ENCODE data around the gene SOX12.
A peak's percentile ranks its signal among the peaks of the same experiment; 100 is the strongest.
"Not testable (repeated sequence)": the region's sequence is repeated elsewhere in the genome, so short reads cannot be mapped to it uniquely, and the experiment has no call there.

The SOX12 gene

DNA sequence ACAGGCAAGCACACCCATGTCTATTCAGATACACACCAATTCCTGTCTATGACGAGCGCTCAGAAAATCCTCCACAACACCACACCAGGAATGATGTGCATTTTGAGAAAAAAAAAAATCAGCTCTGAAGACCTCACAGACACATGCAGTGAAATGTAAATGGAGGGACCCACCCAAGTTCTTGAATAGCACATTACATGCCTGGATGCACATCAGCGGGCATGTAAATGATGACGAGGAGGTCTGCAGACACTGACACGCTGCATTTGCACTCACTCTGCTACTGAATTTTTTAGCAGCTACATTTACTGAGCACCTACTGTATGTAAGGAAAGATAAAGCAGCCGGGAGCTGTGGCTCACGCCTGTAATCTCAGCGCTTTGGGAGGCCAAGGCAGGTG lies 36.2 kb downstream of the SOX12 start:
- Mint-ChIP-seq H3K27ac (no peak overlapping the region), H3K4me1 (ENCODE audit: low read depth) (peaks cover 30% of the 10 kb centered on the region), H3K4me3 (no peak overlapping the region), H3K36me3 (ENCODE audit: low read depth) (no peaks in the 10 kb centered on the region), H3K9me3 (no peaks in the 10 kb centered on the region), H3K27me3 (no peaks in the 10 kb centered on the region)

DNA sequence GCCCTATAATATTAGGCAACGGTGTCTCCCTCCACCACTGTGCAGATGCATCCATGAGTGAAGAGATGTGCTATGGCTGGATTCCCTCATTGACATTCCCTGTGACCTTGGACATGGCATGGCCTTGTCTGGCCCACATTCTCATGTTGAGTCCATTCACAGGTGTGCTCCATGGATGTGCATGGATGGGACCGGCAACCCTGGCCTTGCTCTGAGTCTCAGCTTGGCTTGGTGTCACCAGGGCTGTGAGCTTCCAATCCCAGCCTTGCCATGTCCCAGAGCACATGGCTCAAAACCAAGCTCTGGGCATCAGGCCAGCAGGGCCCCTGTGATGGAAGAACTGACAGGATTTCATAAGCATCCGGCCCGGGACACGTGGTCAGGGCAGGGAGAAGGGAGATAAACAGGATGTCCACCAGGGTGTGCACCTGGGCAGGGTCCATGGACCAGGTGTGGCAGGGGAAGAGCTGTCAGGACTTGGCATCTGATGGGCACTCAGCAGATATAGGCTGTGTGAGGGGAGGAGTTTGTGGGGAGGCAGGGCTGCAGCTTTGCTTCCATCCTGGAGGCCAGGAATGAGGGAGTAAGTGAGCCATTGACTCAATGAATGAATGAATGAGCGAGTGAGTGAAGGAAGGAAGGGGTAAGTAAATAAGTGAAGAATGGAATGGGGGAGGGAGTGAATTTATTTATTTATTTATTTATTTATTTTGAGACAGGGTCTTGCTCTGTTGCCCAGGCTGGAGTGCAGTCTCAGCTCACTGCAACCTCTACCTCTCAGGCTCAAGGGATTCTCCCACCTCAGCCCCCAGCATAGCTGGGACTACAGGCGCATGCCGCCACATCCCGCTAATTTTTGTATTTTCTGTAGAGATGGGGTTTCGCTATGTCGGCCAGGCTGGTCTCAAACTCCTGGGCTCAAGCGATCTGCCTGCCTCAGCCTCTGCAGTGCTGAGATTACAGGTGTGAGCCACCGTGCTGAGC lies 37.2 kb downstream of the SOX12 start:
- H3K36me3 Mint-ChIP-seq (ENCODE audit: low read depth) = no peaks in the 10 kb centered on the region
- peaks cover 30% of the 10 kb centered on the region for H3K4me1 Mint-ChIP-seq (ENCODE audit: low read depth)
- no peaks in the 10 kb centered on the region for H3K9me3 Mint-ChIP-seq
- no peak overlapping the region for H3K4me3 Mint-ChIP-seq
- H3K27me3 Mint-ChIP-seq = no peaks in the 10 kb centered on the region
- peak overlapping the region; percentile 37 for H3K27ac Mint-ChIP-seq

DNA sequence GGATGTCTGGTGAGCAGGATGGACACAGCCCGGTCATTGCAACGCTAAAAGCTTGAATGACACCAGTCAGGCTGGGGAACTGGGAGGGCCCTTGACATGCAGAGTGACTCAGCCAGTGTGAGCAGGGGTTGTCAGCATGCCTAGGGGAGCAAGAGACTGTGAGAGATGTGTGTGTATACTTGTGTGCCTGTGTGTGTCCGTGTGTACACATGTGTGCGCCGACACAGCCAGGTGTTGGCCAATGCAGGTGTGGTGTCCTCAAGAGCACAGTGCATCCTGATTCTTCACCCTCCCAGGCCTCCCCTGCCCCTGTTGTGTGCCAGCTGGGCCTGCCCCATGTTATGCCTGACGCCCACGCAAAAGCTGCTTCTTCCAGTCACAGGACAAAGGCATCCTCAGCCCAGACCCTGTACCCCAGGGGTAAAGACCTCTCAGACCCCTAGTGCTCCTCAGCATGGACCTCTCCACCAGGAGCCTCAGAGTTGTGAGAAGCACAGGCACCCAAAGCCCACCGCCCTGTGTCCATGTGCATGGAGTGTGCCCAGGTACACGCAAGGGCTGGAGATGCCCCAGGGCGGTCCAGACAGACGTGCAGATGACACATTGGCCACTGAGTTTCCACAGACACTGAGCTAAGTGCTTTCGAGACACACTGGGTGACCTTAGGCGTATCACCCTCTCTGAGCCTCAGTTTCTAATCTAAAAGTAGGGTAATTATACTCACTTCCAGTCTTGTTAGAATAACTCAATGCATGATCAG lies 38.1 kb downstream of the SOX12 start:
- Mint-ChIP-seq H3K27ac (no peak overlapping the region), H3K4me3 (no peak overlapping the region), H3K27me3 (no peaks in the 10 kb centered on the region), H3K36me3 (ENCODE audit: low read depth) (no peaks in the 10 kb centered on the region), H3K4me1 (ENCODE audit: low read depth) (peaks cover 30% of the 10 kb centered on the region), H3K9me3 (no peaks in the 10 kb centered on the region)

DNA sequence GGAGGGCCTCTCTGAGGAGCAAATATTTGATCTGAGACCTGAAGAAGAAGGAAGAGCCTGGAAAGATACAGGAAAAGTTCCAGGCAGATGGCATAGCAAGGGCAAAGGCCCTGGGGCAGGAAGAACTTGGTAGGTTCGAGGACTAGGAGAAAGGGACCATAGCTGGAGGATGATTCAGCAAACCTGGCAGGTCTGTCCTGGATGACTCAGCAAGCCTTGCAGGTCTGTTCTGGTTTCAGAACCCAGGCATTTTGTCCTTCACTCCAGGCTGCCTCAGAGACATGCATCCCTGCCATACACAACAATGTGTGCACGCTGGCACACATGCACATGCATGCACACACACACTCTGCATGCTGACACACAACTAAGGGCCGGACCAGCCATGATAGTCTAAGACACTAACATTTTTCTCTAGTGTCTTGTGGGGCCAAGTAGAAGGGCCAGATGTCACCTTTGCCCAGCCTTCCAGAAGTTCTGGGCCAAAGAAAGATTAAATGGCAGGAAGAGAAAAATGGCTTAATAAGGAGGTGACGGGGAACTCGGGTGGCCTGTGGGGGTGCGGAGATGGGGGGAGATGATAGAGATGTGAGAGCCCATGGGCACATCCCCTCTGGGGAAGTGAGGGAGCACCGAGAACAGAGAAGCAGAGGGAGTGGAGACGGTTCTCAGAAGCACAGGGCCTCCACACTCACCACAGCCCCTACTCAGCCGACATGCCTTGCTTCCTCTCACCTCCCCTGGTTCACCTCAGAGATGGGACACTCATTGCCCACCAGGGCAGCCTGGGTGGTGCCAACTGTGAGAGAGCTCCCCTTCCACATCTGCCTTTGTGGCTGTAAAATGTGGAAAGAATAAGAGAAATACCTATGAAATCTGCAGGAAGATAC lies 39.8 kb downstream of the SOX12 start:
- Mint-ChIP-seq H3K9me3 (no peaks in the 10 kb centered on the region), H3K4me3 (no peak overlapping the region), H3K27ac (peak overlapping the region; percentile 7), H3K4me1 (ENCODE audit: low read depth) (peaks cover 30% of the 10 kb centered on the region), H3K36me3 (ENCODE audit: low read depth) (no peaks in the 10 kb centered on the region), H3K27me3 (no peaks in the 10 kb centered on the region)

DNA sequence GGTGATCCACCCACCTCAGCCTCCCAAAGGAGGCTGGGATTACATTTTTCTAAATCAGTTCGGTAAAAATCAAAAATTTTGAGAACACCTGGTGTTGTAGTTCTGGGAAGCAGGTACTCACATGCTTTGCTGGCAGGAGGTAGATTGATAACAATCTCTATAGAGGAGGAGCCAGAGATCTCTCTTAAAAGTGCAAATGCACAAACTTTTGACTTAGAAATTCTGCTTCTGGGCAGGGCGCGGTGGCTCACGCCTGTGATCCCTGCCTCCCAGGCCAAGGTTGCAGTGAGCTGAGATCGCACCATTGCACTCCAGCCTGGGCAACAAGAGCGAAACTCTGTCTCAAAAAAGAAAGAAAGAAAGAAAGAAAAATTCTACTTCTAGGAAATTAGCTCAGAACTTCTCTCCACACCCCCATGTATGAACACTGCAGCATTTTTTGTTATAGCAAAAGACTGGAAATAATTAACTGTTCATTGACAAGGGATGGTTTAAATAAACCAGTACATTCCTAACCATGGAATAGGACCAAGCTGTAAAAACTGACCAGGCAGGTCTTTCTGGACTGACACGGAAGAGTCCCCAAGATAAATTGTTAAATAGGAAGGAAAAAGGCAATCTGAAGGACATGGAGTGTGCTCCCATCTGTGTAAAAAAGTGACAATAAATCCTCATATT lies 40.8 kb downstream of the SOX12 start:
- H3K27me3 Mint-ChIP-seq = no peaks in the 10 kb centered on the region
- H3K4me1 Mint-ChIP-seq (ENCODE audit: low read depth) = peaks cover 30% of the 10 kb centered on the region
- no peak overlapping the region for H3K27ac Mint-ChIP-seq
- H3K36me3 Mint-ChIP-seq (ENCODE audit: low read depth) = no peaks in the 10 kb centered on the region
- H3K9me3 Mint-ChIP-seq = no peaks in the 10 kb centered on the region
- H3K4me3 Mint-ChIP-seq = no peak overlapping the region

DNA sequence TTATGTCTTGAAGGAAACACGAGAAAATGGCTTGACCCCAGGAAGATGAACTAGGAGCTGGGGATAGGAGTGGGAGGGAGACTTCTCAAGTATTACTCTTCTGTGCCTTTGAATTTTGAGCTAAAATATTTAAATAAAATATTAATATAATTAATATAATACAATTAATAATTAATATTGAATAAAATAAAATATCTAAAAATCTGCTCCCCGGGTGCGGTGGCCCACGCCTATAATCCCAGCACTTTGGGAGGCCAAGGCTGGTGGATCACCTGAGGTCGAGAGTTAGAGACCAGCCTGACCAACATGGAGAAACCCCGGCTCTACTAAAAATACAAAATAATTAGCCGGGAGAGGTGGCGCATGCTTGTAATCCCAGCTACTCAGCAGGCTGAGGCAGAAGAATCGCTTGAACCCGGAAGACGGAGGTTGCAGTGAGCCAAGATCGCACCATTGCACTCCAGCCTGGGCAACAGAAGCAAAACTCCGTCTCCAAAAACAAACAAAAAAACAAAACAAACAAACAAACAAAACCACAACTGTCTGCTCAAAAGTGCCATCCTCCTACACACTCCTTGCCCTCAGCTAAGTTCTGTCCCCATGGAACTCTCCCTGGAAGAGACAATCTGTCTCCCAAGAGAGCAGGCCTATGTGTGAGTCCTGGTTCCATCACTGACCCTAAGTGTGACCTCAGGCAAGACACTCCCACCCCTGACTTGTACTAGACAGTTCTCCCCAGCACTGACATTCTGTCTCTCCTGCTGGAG lies 41.5 kb downstream of the SOX12 start:
- no peak overlapping the region for H3K4me3 Mint-ChIP-seq
- H3K27me3 Mint-ChIP-seq = no peaks in the 10 kb centered on the region
- no peaks in the 10 kb centered on the region for H3K36me3 Mint-ChIP-seq (ENCODE audit: low read depth)
- H3K27ac Mint-ChIP-seq = peak overlapping the region; percentile 10
- peaks cover 32% of the 10 kb centered on the region for H3K4me1 Mint-ChIP-seq (ENCODE audit: low read depth)
- no peaks in the 10 kb centered on the region for H3K9me3 Mint-ChIP-seq

DNA sequence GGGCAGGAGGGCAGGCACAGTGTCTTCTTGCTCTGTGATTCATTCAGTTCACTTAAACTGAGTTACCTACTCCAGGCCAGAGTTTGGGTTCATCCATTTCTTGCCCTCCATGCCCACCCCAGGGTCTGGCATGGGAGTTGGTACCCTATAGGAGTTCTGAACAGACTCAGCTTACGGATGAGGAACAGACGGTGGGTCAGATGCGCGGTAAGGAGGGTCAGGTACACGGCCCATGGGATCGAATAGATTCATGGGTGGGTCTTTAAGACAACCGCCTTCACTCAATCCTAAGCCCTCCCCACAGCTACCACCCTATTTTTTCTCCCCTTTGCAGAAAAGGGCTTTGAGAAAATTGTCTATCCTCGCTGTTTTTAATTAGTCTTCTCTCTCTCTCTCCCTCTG lies 42.1 kb downstream of the SOX12 start:
- Mint-ChIP-seq H3K4me1 (ENCODE audit: low read depth) (peaks cover 34% of the 10 kb centered on the region), H3K36me3 (ENCODE audit: low read depth) (no peaks in the 10 kb centered on the region), H3K27me3 (no peaks in the 10 kb centered on the region), H3K9me3 (no peaks in the 10 kb centered on the region), H3K27ac (no peak overlapping the region), H3K4me3 (no peak overlapping the region)

DNA sequence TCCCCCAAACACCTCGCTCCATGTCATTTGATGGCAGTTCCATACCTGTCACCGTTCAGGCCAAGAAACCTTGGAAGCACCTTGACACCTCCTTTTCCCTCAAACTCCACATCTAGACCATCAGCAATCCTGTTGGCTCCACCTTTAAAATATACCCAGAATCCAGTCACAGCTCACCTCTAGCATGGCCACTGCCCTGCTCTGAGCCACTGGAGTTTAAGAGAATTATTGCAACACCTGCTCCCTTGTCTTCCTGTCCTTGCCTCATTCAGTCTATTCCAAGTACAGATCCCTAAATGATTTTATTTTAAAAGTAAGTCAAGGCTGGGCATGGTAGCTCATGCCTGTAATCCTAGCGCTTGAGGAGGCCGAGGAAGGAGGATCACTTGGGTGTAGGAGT lies 43.6 kb downstream of the SOX12 start:
- Mint-ChIP-seq H3K27me3 (no peaks in the 10 kb centered on the region), H3K9me3 (no peaks in the 10 kb centered on the region), H3K27ac (no peak overlapping the region), H3K4me1 (ENCODE audit: low read depth) (peaks cover 43% of the 10 kb centered on the region), H3K36me3 (ENCODE audit: low read depth) (no peaks in the 10 kb centered on the region), H3K4me3 (no peak overlapping the region)

DNA sequence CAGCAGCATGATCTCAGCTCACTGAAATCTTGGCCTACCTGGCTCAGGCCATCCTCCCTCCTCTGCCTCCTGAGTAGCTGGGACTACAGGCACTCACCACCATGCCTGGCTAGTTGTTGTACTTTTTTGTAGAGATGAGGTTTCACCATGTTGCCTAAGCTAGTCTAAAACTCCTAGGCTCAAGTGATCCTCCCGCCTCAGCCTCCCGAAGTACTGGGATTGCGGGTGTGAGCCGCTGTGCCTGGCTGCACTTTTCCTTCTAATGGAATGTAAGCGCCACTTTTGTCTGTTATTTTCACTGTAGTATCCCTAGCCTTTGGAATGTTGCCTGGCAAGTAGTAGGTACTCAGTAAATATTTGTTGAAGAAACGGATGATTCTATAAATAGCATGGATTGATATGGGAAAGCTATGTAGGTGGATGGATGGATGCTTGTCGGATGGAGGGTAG lies 44.8 kb downstream of the SOX12 start:
- H3K36me3 Mint-ChIP-seq (ENCODE audit: low read depth) = no peaks in the 10 kb centered on the region
- H3K4me1 Mint-ChIP-seq (ENCODE audit: low read depth) = peaks cover 33% of the 10 kb centered on the region
- H3K4me3 Mint-ChIP-seq = no peak overlapping the region
- H3K27ac Mint-ChIP-seq = no peak overlapping the region
- H3K27me3 Mint-ChIP-seq = no peaks in the 10 kb centered on the region
- H3K9me3 Mint-ChIP-seq = no peaks in the 10 kb centered on the region

DNA sequence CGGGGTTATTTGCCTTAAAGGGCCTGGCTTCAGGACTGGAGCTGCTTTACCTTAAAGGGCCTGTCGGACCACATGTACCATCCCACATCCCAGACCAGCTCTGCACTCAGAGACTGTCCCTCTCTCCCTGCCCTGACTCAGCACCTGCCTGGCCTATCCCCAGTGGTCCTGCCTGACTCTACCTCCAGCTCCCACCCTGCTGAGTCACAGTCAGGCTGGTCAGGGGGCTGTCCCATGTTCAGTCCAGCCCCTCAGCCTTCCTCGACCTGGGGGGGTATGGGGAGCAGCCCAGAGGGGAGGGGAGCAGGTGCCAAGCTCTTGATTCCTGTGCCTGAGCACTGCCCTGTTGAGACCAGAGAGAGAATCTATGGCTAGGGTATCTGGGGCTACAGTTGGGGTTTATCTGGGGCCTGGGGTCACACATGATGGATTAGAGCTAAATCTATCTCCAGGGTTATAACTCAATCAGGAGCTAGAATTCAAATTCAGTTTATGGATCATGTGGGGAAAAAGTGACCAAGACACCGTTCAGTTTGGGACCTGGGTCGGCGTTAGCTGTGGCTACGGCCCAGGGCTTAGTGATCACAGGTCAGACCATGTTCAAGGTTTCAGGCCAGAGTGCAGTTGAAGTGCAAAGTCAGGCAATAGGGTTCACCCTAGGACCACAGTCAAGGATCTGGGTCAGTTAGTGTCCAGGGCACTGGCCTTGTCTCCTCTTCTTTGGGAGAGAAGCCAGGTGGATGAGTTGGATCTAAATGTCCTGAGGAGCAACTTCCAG lies 45.8 kb downstream of the SOX12 start:
- Mint-ChIP-seq H3K36me3 (ENCODE audit: low read depth) (no peaks in the 10 kb centered on the region), H3K27ac (no peak overlapping the region), H3K4me3 (no peak overlapping the region), H3K4me1 (ENCODE audit: low read depth) (peaks cover 24% of the 10 kb centered on the region), H3K9me3 (no peaks in the 10 kb centered on the region), H3K27me3 (no peaks in the 10 kb centered on the region)

DNA sequence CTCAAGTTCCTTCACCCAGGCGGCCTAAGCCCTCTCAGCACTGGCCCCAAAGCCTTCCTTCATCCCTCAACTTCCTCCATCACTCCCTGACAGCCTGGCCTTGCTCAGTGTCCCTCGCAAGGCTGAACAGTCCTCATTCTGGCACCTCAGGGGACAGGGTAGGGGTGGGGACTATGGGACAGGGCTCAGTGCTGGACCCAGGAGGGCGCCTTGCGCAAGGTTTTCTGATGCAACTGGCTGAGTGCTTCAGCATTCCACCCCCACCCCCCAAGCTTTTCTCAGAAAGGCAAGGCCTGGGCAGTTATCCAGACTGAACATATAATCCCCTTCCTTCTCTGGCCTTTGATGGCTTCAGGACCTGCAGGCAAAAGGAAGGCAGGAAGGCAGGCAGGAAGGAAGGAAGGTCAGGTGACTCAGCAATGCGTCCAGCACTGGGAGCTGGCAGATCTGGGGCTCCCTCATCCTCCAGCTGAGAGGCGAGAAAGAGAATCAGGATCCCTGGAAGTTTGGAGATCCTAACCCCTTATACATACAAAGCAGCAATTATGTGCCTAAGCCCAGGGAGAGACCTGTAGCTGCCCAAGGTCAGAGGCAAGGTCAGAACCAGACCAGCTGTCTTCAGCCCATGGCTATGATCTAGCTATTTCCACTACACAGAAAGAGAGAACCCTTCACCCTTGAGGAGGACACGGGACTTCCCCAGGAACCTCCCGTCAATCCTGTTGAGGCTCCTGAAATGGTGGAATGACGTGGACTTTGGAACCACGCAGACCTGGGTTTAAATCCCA lies 46.6 kb downstream of the SOX12 start:
- H3K4me3 Mint-ChIP-seq = no peak overlapping the region
- no peaks in the 10 kb centered on the region for H3K9me3 Mint-ChIP-seq
- no peaks in the 10 kb centered on the region for H3K27me3 Mint-ChIP-seq
- H3K36me3 Mint-ChIP-seq (ENCODE audit: low read depth) = no peaks in the 10 kb centered on the region
- no peak overlapping the region for H3K27ac Mint-ChIP-seq
- H3K4me1 Mint-ChIP-seq (ENCODE audit: low read depth) = peaks cover 20% of the 10 kb centered on the region

DNA sequence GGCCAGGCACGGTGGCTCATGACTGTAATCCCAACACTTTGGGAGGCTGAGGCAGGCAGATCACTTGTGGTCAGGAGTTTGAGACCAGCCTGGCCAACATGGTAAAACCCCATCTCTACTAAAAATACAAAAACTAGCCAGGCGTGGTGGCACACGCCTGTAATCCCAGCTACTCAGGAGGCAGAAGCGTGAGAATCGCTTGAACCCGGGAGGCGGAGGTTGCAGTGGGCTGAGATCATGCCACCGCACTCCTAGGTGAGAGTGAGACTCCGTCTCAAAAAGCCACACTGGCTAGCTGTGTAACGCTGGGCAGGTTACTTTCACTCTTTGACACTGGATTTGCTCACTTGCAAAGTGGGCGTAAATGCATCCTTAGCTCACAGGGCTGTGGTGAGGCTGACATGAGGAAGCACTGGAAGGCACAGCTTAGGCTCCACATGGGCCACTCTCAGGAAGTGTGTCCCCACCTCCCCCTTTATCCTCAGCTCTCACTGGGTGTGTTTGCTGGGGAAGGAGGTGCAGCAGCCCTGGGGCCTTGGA lies 47.3 kb downstream of the SOX12 start:
- not testable (repeated sequence) for H3K9me3 Mint-ChIP-seq; H3K4me3 Mint-ChIP-seq; H3K27me3 Mint-ChIP-seq; H3K36me3 Mint-ChIP-seq (ENCODE audit: low read depth)
- H3K27ac Mint-ChIP-seq = peak overlapping the region; percentile 42
- H3K4me1 Mint-ChIP-seq (ENCODE audit: low read depth) = peaks cover 20% of the 10 kb centered on the region

Measured in stimulated activated naive CD8-positive, alpha-beta T cell treated with anti-CD3 and anti-CD28 coated beads, Interleukin-15, Interleukin-2, amounts not matched to agents 100 ng/mL and 50 ng/mL, for 24 hours (primary cell).